Measurements from ENCODE around the gene OGDH.

Gene OGDH

DNA sequence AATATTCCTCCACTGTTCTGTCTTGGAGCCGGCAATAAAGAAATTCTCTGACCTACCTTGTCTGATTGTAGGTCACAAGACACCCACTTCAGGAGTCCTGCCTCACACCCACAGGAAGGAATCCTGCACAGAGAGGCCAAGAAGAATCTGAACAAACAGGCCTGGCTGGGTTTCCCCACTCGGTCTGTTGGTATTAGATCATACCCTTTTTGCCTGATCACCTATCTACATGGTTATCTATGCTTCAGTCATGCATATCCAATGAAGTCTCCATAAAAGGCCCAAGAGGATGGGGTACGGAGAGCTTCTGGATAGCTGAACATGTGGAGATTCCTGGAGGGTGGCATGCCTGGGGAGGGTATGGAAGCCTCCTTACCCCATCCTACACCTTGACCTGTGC, 12.3 kb downstream of the OGDH start:
- DNase-seq: no peak

GRCh38 chr7:44621034-44621749, 14.8 kb downstream of the OGDH start:
- DNase-seq: no peak

DNA sequence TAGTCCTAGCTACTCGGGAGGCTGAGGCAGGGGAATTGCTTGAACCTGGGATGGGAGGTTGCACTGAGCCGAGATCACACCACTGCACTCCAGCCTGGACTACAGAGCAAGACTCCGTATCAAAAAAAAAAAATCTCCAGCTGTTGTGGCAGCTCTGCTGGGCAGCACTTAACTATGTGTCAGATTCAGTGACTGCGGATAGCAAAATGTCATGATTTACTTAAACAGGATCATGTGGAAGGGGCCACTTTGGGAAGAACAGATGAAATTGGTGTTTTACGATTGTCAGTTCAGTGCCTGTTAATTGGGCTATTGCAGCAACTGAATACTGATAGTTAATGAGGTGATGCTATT, 15.3 kb downstream of the OGDH start:
- DNase-seq: no peak

DNA sequence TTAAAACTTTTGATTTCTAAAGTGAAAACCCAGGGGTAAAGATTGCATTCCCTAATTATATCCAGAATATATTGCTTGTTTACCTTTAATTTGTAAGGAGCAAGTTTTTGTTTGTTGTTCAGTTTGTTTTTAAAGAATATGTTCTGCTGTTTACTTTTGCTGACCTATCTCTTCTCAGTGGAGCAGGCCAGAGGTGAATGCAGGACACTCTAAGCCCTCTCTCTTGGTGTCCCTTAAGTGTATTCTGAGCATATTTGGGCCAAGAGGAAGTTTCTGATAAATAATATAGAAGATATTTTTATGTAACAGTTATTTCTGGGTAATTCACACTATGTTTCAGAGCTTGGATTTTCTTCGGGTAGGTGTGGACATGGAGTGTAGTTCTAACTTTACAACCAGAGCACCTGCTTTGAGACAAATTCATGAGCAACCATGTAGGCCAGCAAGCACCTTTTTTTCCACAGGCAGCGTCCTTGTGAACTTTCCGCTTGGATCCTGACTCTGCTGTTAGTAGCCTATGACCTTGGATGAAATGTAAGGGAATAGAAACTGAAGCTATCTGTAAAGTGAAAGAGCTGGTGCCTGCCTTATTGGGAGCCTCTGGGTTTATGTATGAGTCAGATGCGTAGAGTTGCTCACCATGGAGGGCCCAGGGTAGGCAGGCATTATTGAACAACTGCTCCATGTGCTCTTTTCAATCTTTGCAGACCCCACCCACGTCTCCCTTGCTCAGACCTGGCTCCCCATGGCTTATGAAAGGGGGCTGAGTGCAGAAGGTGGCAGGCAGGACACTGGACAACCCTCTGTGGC, 16.1 kb downstream of the OGDH start:
- no peak for DNase-seq

GRCh38 chr7:44624318-44624717, 17.9 kb downstream of the OGDH start:
- DNase-seq: no peak

GRCh38 chr7:44625526-44626471, 19.4 kb downstream of the OGDH start:
- DNase-seq: no peak

DNA sequence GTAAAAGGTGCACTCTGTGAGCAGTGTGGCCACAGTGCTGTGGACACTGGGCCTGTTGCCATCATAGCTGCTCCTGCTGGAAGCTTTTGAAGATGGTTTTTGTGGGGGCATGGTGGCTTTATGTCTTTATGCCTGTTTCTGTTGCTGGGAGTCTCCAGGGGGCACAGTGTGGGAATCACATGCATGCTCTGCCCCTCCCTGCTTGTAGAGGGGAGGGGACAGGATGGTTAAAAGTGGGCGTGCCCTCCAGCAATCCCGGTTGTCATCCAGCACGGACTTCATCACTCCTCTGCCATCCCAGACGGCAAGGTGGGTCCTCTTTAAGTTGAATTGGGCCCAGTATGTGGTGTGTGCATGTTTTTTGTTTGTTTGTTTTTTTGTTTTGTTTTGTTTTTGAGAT, 20.2 kb downstream of the OGDH start:
- no peak for DNase-seq

- no peak for DNase-seq
Observed at GRCh38 chr7:44629829-44630522, 23.5 kb downstream of the OGDH start.

DNA sequence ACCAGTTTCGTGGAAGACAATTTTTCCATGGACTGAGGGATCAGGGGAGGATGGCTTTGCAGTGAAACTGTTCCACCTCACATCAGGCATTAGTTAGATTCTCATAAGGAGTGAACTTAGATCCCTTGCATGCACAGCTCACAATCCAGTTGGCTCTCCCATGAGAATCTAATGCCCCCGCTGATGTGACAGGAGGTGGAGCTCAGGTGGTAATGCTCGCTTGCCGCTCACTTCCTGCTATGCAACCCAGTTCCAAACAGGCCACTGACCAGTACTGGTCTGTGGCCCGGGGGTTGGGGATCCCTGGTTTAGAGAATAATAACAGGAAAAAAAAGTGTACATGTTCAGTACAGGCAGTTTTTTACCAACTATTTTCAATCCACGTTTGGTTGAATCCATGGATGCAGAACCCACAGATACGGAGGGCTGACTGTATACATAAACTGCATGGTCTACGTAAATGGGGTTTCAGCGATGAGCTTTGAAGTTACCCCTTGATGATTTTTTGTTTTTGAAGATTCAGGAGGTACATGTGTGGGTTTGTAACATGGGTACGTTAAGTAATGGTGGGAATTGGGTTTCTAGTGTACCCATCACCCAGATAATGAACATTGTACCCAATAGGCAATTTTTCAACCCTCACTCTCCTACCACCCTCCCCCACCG, 24.5 kb downstream of the OGDH start:
- no peak for DNase-seq

DNA sequence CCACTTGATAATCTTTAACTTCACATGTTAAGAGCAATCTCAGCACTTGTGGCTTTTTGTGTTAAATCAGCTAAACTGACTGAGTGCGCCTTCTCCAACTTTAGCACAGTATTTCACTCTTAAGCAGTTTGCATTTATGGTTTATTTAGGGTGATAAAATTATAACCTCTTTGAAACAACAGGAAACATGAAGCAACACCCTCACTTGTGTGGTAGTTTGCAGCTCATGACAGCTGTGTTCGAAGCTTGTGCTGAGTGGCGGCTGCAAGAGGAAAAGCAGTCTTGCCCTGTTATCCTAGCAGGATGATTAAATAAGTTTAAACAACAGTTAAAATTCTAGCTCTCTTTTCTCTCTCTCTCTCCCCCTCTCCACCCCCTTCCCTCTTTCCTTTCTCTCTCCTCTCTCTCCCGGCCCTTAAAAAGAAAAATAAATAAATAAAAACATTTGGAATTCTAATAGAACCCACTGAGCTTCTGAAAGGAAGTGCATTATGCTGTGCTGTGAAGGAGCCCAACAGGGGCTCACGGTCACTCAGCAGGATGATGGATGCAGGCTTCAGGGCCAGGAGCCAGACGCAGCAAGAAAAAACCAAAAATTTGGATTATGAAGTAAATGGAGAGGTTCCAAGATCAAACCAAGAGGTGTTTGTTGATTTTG, 25.2 kb downstream of the OGDH start:
- DNase-seq: no peak

DNA sequence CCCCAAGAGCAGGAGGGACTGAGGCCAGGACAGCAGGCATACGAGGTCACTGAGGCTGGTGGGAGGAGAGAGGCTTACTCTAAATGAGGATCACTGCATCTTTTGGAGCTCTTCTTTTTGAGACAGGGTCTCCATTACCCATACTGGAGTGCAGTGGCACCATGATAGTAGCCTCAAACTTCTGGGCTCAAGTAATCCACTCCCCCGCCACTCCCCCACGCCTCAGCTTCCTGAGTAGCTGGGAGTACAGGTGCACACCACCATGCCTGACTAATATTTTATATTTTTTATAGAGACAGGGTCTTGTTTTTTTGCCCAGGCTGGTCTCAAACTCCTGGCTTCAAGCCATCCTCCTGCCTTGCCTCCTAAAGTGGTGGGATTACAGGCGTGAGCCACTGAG, 25.8 kb downstream of the OGDH start:
- no peak for DNase-seq

- no peak for DNase-seq
Observed at GRCh38 chr7:44633254-44634186, 27.1 kb downstream of the OGDH start.

- peak in 1 of 3 experiments; percentile 47 for DNase-seq
Observed at GRCh38 chr7:44634187-44634838, 27.9 kb downstream of the OGDH start.

GRCh38 chr7:44634839-44635591, 28.6 kb downstream of the OGDH start:
- no peak for DNase-seq

- DNase-seq: no peak
Observed at GRCh38 chr7:44636041-44636584, 29.7 kb downstream of the OGDH start.

GRCh38 chr7:44636926-44637325, 30.5 kb downstream of the OGDH start:
- DNase-seq: no peak

DNA sequence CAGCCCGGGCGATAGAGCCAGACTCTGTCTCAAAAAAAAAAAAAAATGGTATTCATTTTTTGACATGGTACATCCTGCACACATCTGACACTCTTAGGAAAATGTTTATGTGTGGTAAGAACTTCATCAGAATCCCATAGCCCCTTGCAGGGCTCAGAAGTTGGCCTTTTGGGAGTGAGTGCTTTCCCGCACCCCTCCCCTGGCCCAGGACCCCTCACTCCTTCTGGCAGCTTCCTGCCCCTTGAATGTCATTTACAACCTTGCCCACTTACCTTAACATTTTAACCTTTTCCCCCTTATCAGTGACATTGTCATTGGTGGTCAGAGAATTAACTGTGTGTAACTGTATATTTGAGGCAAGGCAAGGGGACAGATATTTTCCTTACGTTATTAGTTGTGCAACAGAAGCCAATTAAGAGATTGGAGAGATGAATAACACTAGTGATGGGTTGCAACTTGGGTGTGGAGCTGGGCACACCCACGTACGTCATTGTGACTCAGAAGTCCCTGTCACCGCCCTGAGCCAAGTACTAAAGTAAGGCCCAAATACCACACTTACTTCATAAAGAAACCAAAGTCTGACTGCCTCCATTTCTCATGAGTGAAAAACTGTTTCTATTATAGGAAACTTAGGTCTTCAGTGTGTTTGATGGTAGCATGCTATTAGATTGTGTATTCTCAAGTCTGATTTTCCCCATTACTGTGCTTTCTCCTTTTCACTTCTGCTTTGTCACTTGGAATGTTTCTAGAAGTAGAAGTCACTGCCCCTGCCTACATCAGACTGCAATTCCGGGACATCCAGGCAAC, 31.6 kb downstream of the OGDH start:
- DNase-seq: no peak

Measured in NCI-H1417 (cell line).